K562 (cell line): ENCODE data around the gene HSDL1. TPM values are rescaled to one million over a fixed set of nuclear protein-coding genes. Genes with fewer than 3 reads are reported as not detected.

Source experiments
- ATAC-seq: fragments of 200-7000 bp; cut with Tn5 transposase; 3 replicates; pipeline ENCODE4 v1.9.1; 2020; ENCODE audit warnings: moderate library complexity
- BruUV-seq: library from RNA; stranded (reverse); fragments of 400-500 nt; replicated peaks from 2 replicates; lab custom pipeline; 2021; lab: Mats Ljungman, UMichigan
- CTCF ChIA-PET: fragments of 300-600 bp; formaldehyde crosslinking; extraction: SDS; loops from one replicate; lab custom pipeline; 2021; ENCODE audit warnings: low intra/inter-chr PET ratio; lab: Yijun Ruan, JAX
- POLR2A ChIA-PET: fragments of 300-600, 350-650 bp; sonication (Branson Sonifier 250); formaldehyde crosslinking; extraction: SDS; loops from one replicate; lab custom pipeline; 2021; ENCODE audit warnings: antibody characterized with exemption, inconsistent platforms; lab: Yijun Ruan, JAX
- DNase-seq, 4 experiments: peaks; one replicate each; pipeline versions ENCODE4 v3.0.0 to v3.0.0-alpha.2; 2011 to 2018; ENCODE audit warnings: low spot score in 3 of 4, mixed read lengths in 3 of 4; ENCODE audit errors: extremely low read depth in 1 of 4
- FAIRE-seq: peaks from 2 replicates; lab custom pipeline; 2011; peaks lifted over from hg19 to GRCh38; lab: Jason Lieb, UNC
- H2AFZ ChIP-seq: 2 replicates; pipeline ENCODE4 v1.6.0; 2011; ENCODE audit warnings: low read depth, low read length, control low read depth, inconsistent platforms
- H3K27ac ChIP-seq: fragments of 200-600 bp; 3 replicates; pipeline ENCODE4 v1.8.0; 2011; ENCODE audit warnings: low read depth, mild to moderate bottlenecking, control low read depth, inconsistent platforms, low read length, moderate library complexity, mixed read lengths; ENCODE audit errors: extremely low read depth
- H3K27me3 ChIP-seq, 2 experiments: fragments of 300-600 bp in 1 of 2; 2 replicates in 1 of 2; 3 replicates in 1 of 2; pipeline versions ENCODE4 v1.6.0 to v1.8.0; 2011; ENCODE audit warnings: inconsistent platforms in 2 of 2, low read length in 2 of 2, mild to moderate bottlenecking in 1 of 2, mixed read lengths in 1 of 2, moderate library complexity in 1 of 2; ENCODE audit not compliant: control insufficient read depth in 2 of 2, insufficient read depth in 2 of 2
- H3K36me3 ChIP-seq: fragments of 300-600 bp; 3 replicates; pipeline ENCODE4 v1.8.0; 2011; ENCODE audit warnings: mild to moderate bottlenecking, low read length, inconsistent platforms; ENCODE audit not compliant: control insufficient read depth, insufficient read depth
- H3K4me1 ChIP-seq, 2 experiments: fragments of 200-600 bp in 1 of 2; replicated peaks in 1 of 2; 2 replicates in 1 of 2; 3 replicates in 1 of 2; pipeline versions ENCODE4 v1.5.1 to v1.8.0; 2011; ENCODE audit warnings: inconsistent platforms in 2 of 2, low read length in 2 of 2, mild to moderate bottlenecking in 1 of 2, mixed read lengths in 1 of 2, moderate library complexity in 1 of 2; ENCODE audit not compliant: control insufficient read depth in 2 of 2, insufficient read depth in 2 of 2
- H3K4me2 ChIP-seq: 2 replicates; pipeline ENCODE4 v1.6.1; 2011; ENCODE audit warnings: low read length, control low read depth, inconsistent platforms, mixed read lengths; ENCODE audit not compliant: insufficient read depth
- H3K4me3 ChIP-seq: fragments of 200-600 bp; sonication (generic), shearing (Covaris generic); 2 replicates; pipeline ENCODE4 v1.5.1; 2016; ENCODE audit warnings: control low read depth, inconsistent platforms
- H3K79me2 ChIP-seq: fragments of 200-600 bp; 3 replicates; pipeline ENCODE4 v1.8.0; 2011; ENCODE audit warnings: low read length, inconsistent platforms; ENCODE audit not compliant: control insufficient read depth, insufficient read depth
- H3K9ac ChIP-seq, 2 experiments: 2 replicates each; pipeline versions ENCODE4 v1.6.0 to v1.6.1; 2011; ENCODE audit warnings: low read depth in 2 of 2, low read length in 2 of 2, control low read depth in 1 of 2, inconsistent platforms in 1 of 2, mild to moderate bottlenecking in 1 of 2, mixed read lengths in 1 of 2; ENCODE audit not compliant: insufficient read depth in 1 of 2
- H3K9me1 ChIP-seq: one replicate; pipeline ENCODE4 v1.6.0; 2011; ENCODE audit warnings: inconsistent platforms, mild to moderate bottlenecking, low read length, moderate library complexity; ENCODE audit not compliant: control insufficient read depth, insufficient read depth
- H3K9me3 ChIP-seq: replicated peaks from 2 replicates; pipeline ENCODE4 v1.5.1; 2011; ENCODE audit warnings: low read depth, low read length, inconsistent platforms; ENCODE audit not compliant: control insufficient read depth, insufficient read depth
- H4K20me1 ChIP-seq: replicated peaks from 2 replicates; pipeline ENCODE4 v1.6.1; 2011; ENCODE audit warnings: low read length, inconsistent platforms, mixed read lengths; ENCODE audit not compliant: control insufficient read depth, insufficient read depth
- CBFA2T2 ChIP-seq: fragments of 450-650 bp; conservative IDR thresholded peaks from 2 replicates; pipeline ENCODE4 v1.6.1; 2017; ENCODE audit warnings: mild to moderate bottlenecking
- CBFA2T3 ChIP-seq: fragments of 450-650 bp; IDR thresholded peaks from 2 replicates; pipeline ENCODE4 v1.6.1; 2017
- CEBPG ChIP-seq, 3 experiments: fragments of 200-800 bp in 1 of 3; sonication (Bioruptor generic) in 1 of 3; sonication (generic) in 1 of 3; formaldehyde crosslinking in 1 of 3; IDR thresholded peaks in 2 of 3; conservative IDR thresholded peaks in 1 of 3; 2 replicates each; pipeline versions ENCODE4 v1.6.1 to v1.8.0; 2016 to 2022; ENCODE audit warnings: missing compliant biosample characterization in 2 of 3, missing genetic modification characterization in 2 of 3, mild to moderate bottlenecking in 1 of 3, missing genetic modification reagents in 1 of 3
- CTBP1 ChIP-seq: fragments of 450-650 bp; IDR thresholded peaks from 2 replicates; pipeline ENCODE4 v1.6.1; 2016; ENCODE audit warnings: borderline replicate concordance
- CXXC5 ChIP-seq: fragments of 250-450 bp; sonication (Bioruptor Pico); IDR thresholded peaks from 2 replicates; pipeline ENCODE4 v1.8.0; 2022; ENCODE audit warnings: inconsistent platforms, mild to moderate bottlenecking, moderate library complexity
- DACH1 ChIP-seq: fragments of 450-650 bp; IDR thresholded peaks from 2 replicates; pipeline ENCODE4 v1.6.1; 2018; ENCODE audit not compliant: partially characterized antibody
- DMBX1 ChIP-seq: fragments of 250-450 bp; sonication (Bioruptor Pico); IDR thresholded peaks from 2 replicates; pipeline ENCODE4 v1.8.0; 2022; ENCODE audit warnings: inconsistent platforms, mild to moderate bottlenecking, moderate library complexity, borderline replicate concordance
- DPF2 ChIP-seq: fragments of 450-650 bp; IDR thresholded peaks from 2 replicates; pipeline ENCODE4 v1.6.1; 2016
- GATA2 ChIP-seq: sonication (generic); formaldehyde crosslinking; IDR thresholded peaks from 2 replicates; pipeline ENCODE4 v1.4.0; 2020; ENCODE audit warnings: mild to moderate bottlenecking, missing genetic modification reagents
- GATAD2A ChIP-seq: fragments of 450-650 bp; IDR thresholded peaks from 2 replicates; pipeline ENCODE4 v1.6.1; 2017
- HSF4 ChIP-seq: fragments of 250-450 bp; sonication (Bioruptor Pico); IDR thresholded peaks from 2 replicates; pipeline ENCODE4 v2.1.2; 2022; ENCODE audit warnings: mild to moderate bottlenecking, moderate library complexity, borderline replicate concordance
- MCM5 ChIP-seq: fragments of 450-650 bp; IDR thresholded peaks from 2 replicates; pipeline ENCODE4 v1.6.1; 2016; ENCODE audit warnings: low read depth
- MYC ChIP-seq, 2 experiments: fragments of 250-450 bp in 1 of 2; sonication (Bioruptor Pico) in 1 of 2; IDR thresholded peaks; 2 replicates each; pipeline versions ENCODE4 v1.5.1 to v1.6.1; 2012 to 2021; ENCODE audit warnings: low read depth in 2 of 2, borderline replicate concordance in 1 of 2, improper control_type of control experiment in 1 of 2, low read length in 1 of 2, mild to moderate bottlenecking in 1 of 2, moderate library complexity in 1 of 2
- NFIC ChIP-seq: fragments of 450-650 bp; IDR thresholded peaks from 2 replicates; pipeline ENCODE4 v1.6.1; 2017; ENCODE audit warnings: mild to moderate bottlenecking, inconsistent platforms
- PYGO2 ChIP-seq: fragments of 450-650 bp; IDR thresholded peaks from 2 replicates; pipeline ENCODE4 v1.6.1; 2016; ENCODE audit warnings: mild to moderate bottlenecking, missing genetic modification characterization, moderate library complexity, missing compliant biosample characterization
- RBBP5 ChIP-seq: fragments of 200-600 bp; sonication (generic); IDR thresholded peaks from 2 replicates; pipeline ENCODE4 v1.6.1; 2012; ENCODE audit warnings: borderline replicate concordance, mild to moderate bottlenecking, low read length, control low read depth, inconsistent platforms; ENCODE audit not compliant: insufficient read depth, poor library complexity, severe bottlenecking
- SP1 ChIP-seq: sonication (generic); formaldehyde crosslinking; IDR thresholded peaks from 2 replicates; pipeline ENCODE4 v1.8.1; 2022; ENCODE audit warnings: mild to moderate bottlenecking, missing genetic modification reagents
- TEAD4 ChIP-seq, 2 experiments: sonication (generic) in 1 of 2; formaldehyde crosslinking in 1 of 2; IDR thresholded peaks; 2 replicates each; pipeline versions ENCODE4 v1.6.1 to v1.8.0; 2012 to 2022; ENCODE audit warnings: borderline replicate concordance in 1 of 2, inconsistent platforms in 1 of 2, low read length in 1 of 2, mild to moderate bottlenecking in 1 of 2, missing genetic modification reagents in 1 of 2
- TRIM24 ChIP-seq, 2 experiments: fragments of 450-650 bp; IDR thresholded peaks; 2 replicates each; pipeline ENCODE4 v1.6.1; 2016
- ZNF589 ChIP-seq: fragments of 200-800 bp; sonication (Bioruptor generic); IDR thresholded peaks from 2 replicates; pipeline ENCODE4 v1.6.1; 2016; ENCODE audit warnings: low read depth, missing genetic modification characterization, missing compliant biosample characterization
- WGBS: fragments of 100-300 bp; shearing (Covaris generic); methylation state at CpG from one replicate; pipeline ENCODE4 v1.1.6; 2016; ENCODE audit warnings: low coverage, mixed read lengths; ENCODE audit not compliant: insufficient coverage; ENCODE audit errors: missing lambda C conversion rate; 5-methylcytosine and 5-hydroxymethylcytosine counted together
- in situ Hi-C: fragments of 300-500 bp; cut with MboI; formaldehyde crosslinking; loops from 4 replicates; pipeline ENCODE4 v1.15.0; 2018; ENCODE audit warnings: inconsistent platforms, mixed read lengths
- intact Hi-C: fragments of 100-400 bp; cut with micrococcal nuclease; formaldehyde crosslinking; loops from 2 replicates; pipeline ENCODE4 v1.14.2; 2022
- polyA plus RNA-seq, 8 experiments: library from polyadenylated mRNA; depleted of rRNA in 4 of 8; stranded (reverse) in 5 of 8; unstranded in 3 of 8; fragments of >200 nt; fragmentation: Nextera tagmentation in 2 of 8; fragmentation: Illumina TruSeq in 1 of 8; extraction: Ambion mirVana in 2 of 8; extraction: Trizol in 1 of 8; gene quantifications; 2 replicates each; pipeline versions ENCODE4 v1.2.1 to v1.2.3, GENCODE V29; 2011 to 2014; ENCODE audit warnings: inconsistent platforms in 1 of 8, missing spikeins in 1 of 8
- total RNA-seq, 7 experiments: library from RNA; depleted of rRNA in 6 of 7; stranded (reverse); fragments of >200 nt in 6 of 7; fragmentation: Illumina TruSeq in 2 of 7; extraction: Trizol in 2 of 7; gene quantifications; 2 replicates each; pipeline versions ENCODE4 v1.2.1 to v1.2.3, GENCODE V29; 2011 to 2021; ENCODE audit warnings: low replicate concordance in 1 of 7
- TF ChIP-seq, protein P1 (sequence below), 3 experiments: IDR thresholded peaks in 2 of 3; conservative IDR thresholded peaks in 1 of 3; 2 replicates each; pipeline ENCODE4 v1.5.1; 2011 to 2012; ENCODE audit warnings: low read length in 3 of 3, mild to moderate bottlenecking in 3 of 3, control low read depth in 2 of 3, improper control_type of control experiment in 1 of 3, inconsistent platforms in 1 of 3, low read depth in 1 of 3, mixed read lengths in 1 of 3, moderate library complexity in 1 of 3; ENCODE audit not compliant: insufficient read depth in 2 of 3

Gene HSDL1
- total and polyA plus RNA-seq, 9 of the 15 experiments (the other 6 are each of a cell fraction or from before 2014, with no cell fraction given) = 14.8 to 41.2 (median 27.7) TPM

- ATAC-seq = peak; percentile 16
- no peak overlapping the region for H3K9ac ChIP-seq
- in situ Hi-C loops = no loop called here
- 56% methylated on average over 13 of the region's 13 CpGs for WGBS
- intact Hi-C loops = loop anchor here (2.0 kb wide), 1 partner anchor 34 kb away; no protein-coding TSS in a partner anchor
- H3K36me3 ChIP-seq = no peaks in the 10 kb centered on the region
- ChIA-PET CTCF (interaction anchor here (0.6 to 1.0 kb wide), 2 partner anchors 16 to 36 kb away, joined by 3 read pairs; no protein-coding TSS in a partner anchor), POLR2A (interaction anchor here (0.9 to 1.3 kb wide), 3 partner anchors 9 to 24 kb away, joined by 3 to 4 read pairs (median 3); partner anchors contain the start of gene MBTPS1)
- peaks cover 65% of the 10 kb centered on the region for H3K79me2 ChIP-seq
- no peak for FAIRE-seq
- H3K9me3 ChIP-seq = no peaks in the 10 kb centered on the region
- peaks cover 34 to 41% of the 10 kb centered on the region in 2 experiments for H3K4me1 ChIP-seq
- no peak overlapping the region for H3K4me3 ChIP-seq
- H4K20me1 ChIP-seq = no peaks in the 10 kb centered on the region
- H3K27ac ChIP-seq = no peak overlapping the region
- DNase-seq = peak in 1 of 4 experiments; percentile 56
- no peak overlapping the region for H2AFZ ChIP-seq
- BruUV-seq = no TSS peak
- H3K4me2 ChIP-seq = no peak overlapping the region
- H3K9me1 ChIP-seq = no peaks in the 10 kb centered on the region
- peaks cover 0 to 2% of the 10 kb centered on the region in 2 experiments; a peak in 2 of 5 replicates for H3K27me3 ChIP-seq
- peak; percentile 65; the same call in 1 of the 2 replicates for TF ChIP-seq CTBP1
- TF ChIP-seq TRIM24 (IDR thresholded peaks at IDR 0.05) = peak; percentile 54 to 78; a peak in 3 of 4 replicates
- TF ChIP-seq HSF4 (CRISPR knock-in tag) = no peak
- TF ChIP-seq, protein P1, sequence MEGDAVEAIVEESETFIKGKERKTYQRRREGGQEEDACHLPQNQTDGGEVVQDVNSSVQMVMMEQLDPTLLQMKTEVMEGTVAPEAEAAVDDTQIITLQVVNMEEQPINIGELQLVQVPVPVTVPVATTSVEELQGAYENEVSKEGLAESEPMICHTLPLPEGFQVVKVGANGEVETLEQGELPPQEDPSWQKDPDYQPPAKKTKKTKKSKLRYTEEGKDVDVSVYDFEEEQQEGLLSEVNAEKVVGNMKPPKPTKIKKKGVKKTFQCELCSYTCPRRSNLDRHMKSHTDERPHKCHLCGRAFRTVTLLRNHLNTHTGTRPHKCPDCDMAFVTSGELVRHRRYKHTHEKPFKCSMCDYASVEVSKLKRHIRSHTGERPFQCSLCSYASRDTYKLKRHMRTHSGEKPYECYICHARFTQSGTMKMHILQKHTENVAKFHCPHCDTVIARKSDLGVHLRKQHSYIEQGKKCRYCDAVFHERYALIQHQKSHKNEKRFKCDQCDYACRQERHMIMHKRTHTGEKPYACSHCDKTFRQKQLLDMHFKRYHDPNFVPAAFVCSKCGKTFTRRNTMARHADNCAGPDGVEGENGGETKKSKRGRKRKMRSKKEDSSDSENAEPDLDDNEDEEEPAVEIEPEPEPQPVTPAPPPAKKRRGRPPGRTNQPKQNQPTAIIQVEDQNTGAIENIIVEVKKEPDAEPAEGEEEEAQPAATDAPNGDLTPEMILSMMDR (IDR thresholded peaks at IDR 0.05 in 2 of 3, conservative IDR thresholded peaks at IDR 0.05 in 1 of 3; ENCODE audit: insufficient read depth in 2 of 3, low read depth in 1 of 3, low read length in 3 of 3) = peak; percentile 55 to 93 (median 63)
- no peak for TF ChIP-seq PYGO2 (tag)
- TF ChIP-seq ZNF589 (CRISPR knock-in tag) = no peak
- peak; percentile 76 for TF ChIP-seq TEAD4 (IDR thresholded peaks at IDR 0.05; ENCODE audit: low read length)
- TF ChIP-seq TEAD4 (CRISPR knock-in tag; IDR thresholded peaks at IDR 0.05; ENCODE audit: borderline replicate concordance) = no peak
- TF ChIP-seq CBFA2T2 = peak; percentile 84
- 0 out of 2 replicates have a peak, but pooled peaks have one; percentile 16 for TF ChIP-seq DPF2
- TF ChIP-seq GATA2 = peak; percentile 65
- TF ChIP-seq RBBP5 = no peak
- peak; percentile 89 for TF ChIP-seq CBFA2T3
- peak; percentile 60; the same call in 1 of the 2 replicates for TF ChIP-seq NFIC
- TF ChIP-seq MCM5 = no peak
- 0 out of 2 replicates have a peak, but pooled peaks have one; percentile 20 for TF ChIP-seq SP1 (CRISPR knock-in tag)
- TF ChIP-seq MYC (IDR thresholded peaks at IDR 0.05; ENCODE audit: low read depth, low read length) = peak; percentile 43
- no peak for TF ChIP-seq MYC (CRISPR knock-in tag; IDR thresholded peaks at IDR 0.05; ENCODE audit: borderline replicate concordance, low read depth)
- TF ChIP-seq CXXC5 (CRISPR knock-in tag) = peak; percentile 39; the same call in 1 of the 2 replicates
- TF ChIP-seq CEBPG (CRISPR knock-in tag; IDR thresholded peaks at IDR 0.05) = 0 out of 2 replicates have a peak, but pooled peaks have one; percentile 19
- no peak for TF ChIP-seq CEBPG (tag; conservative IDR thresholded peaks at IDR 0.05 in 1 of 2, IDR thresholded peaks at IDR 0.05 in 1 of 2)
- 0 out of 2 replicates have a peak, but pooled peaks have one; percentile 42 for TF ChIP-seq GATAD2A
- TF ChIP-seq DACH1 = peak; percentile 18
- peak; percentile 51; the same call in 1 of the 2 replicates for TF ChIP-seq DMBX1 (CRISPR knock-in tag)
These were observed 3.8 kb downstream of the HSDL1 start for GRCh38 chr16:84141143-84141670.
